NCI-H128 (cell line): ENCODE measurements around the gene PRIMA1.

Source experiments
- DNase-seq: peaks from one replicate; lab custom pipeline; 2025; ENCODE audit not compliant: unreplicated experiment; lab: John Stamatoyannopoulos, UW

The PRIMA1 gene

DNA sequence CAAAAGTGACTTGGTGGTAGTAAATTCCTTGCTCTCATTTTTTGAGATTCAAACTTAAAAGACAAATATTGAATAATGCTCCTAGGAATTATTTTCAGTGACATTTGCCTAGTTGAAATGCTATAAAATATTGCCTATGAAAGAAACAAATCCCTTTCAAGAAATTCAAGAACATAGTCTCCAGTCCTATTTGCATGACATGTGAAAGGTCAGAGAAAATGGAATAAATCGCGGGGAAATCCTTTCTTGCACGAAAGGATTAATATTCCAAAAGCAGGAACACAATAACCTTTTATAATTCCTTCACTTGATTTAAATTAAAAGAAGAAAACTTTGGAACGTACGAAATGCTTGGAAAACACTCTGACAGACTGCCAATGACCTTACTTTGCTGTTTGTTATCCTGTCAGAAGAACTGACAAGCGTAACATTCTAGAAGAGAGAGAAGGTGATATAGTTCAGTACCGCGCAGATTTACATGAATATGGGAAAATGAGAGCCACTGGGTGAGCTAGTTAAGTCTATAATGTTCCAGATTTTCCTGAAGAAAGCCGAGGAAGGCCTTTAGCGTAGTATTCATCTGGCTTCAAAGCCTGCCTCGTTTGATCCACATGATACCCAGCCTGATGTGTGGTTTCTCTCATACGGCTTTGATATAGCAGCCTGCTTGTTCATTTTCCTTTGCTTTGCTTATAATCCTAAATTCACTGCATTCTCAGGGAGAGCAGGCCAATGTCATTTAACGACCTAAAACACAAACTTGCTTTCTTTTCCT lies 103.0 kb downstream of the PRIMA1 start:
- DNase-seq: no peak

DNA sequence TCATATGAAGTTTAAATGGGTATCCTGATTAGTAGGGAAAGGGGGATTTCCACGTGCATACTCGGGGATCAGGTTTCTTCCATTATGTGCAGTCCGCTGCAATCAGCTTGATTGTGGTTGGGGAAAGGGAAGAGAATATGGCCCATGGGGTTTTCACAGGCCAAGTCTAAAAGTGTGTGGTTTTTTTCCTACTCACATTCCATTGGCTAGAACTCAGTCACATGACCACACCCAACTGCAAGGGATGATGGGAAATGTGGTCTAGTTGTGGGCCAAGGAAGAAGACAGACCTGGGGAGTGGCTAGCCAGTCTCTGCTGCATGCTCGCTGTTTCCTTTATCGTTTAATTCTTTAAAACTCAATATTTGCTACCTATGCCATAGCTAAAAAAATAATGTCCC lies 105.1 kb downstream of the PRIMA1 start:
- DNase-seq: no peak

DNA sequence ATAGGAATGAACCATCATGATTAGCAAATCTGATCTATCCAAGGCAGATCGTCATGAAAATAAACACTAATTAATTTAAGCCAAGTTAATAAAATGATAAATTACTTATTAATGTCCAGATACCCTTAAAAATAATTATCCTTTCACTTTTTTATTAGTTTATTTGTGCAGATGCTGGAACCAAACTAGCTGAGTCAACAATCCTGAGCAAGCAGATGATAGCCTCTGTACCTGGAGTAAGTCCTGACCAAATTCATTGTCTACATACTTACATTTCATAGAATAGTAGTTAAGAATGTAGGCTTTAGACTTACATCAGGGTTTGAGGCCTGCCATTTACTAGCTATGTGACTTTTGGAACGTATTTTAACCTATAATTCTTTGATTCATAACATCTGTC lies 105.8 kb downstream of the PRIMA1 start:
- DNase-seq: no peak

DNA sequence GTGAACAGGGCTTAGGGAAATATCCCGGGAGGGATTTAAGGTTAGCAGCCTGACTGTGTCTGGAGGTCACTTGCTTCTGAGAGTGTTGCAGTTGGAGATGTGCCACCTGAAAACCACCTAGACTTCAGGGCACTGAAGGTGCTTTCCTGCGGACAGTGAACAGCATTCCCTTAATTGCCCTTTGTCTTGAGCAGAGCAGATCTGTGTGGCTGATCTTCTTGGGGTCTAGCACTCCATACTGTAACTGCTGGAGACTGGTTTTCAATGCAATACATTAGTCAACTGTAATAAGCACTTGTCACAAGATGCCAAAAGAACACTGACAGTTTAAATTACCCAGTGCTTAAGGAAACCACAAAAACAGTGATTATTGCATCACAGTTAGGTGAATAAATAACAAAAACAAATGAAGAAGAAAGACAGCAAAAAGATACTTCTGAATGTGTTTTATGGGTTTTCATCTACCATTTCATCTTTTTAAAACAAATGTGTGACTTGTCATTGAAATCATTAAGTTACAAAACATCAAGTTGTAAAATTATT lies 111.8 kb downstream of the PRIMA1 start:
- no peak for DNase-seq

DNA sequence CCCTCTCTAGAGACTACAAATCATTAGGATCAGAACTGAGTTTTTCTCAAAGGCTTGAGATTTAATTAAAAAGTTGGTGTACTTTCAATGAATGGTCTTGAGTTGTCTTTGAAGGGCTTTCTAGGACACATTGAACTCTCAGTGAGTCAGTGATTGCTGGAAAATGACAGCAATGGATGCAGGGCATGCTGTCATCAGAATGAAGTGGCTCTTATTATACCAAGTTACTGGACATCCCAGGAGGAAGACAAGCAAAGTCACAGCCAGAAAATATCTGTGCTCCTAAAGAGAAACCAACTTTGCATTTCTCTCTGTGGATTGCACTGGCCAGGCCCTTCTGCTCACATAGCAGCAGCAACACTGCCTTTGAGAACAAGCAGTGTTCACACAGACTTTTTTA lies 112.6 kb downstream of the PRIMA1 start:
- DNase-seq: no peak

DNA sequence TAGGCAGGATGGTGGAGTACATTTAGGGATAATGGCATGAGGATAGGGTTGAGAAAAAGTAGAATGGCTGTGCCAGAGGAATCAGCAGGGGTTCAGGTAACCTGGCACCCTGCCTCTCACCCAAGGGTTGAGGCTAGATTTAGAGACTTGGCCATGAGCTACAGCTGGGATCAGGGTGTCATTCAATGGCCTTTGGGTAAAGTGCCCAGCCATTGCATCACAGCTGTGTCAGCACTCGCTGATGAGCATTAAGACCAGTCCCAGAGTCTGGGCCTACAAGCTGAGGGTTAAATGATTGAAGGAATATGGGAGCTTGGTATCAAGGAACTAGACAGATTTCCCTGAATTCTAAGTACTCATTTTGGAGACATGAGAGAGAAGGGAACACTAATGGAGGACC lies 113.9 kb downstream of the PRIMA1 start:
- DNase-seq: no peak

DNA sequence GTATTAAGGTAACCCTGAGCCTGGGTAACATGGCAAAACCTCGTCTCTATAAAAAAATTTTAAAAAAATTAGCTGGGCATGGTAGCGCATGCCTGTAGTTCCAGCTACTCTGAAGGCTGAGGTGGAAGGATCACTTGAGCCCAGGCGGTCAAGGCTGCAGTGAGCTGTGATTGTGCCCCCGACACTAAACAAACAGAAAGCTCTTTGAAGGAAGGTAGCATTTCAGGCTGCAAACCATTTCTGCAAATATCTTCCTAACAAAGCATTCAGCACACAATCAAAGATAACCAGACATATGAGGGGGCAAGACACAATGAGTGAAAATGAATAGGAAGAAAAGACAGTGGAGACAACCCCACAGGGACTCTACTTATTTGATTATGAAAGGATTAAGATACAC lies 118.7 kb downstream of the PRIMA1 start:
- no peak for DNase-seq
